GM12892 (cell line): ENCODE results near the gene CARS1.

Source experiments
- POLR2A ChIP-seq: IDR thresholded peaks from 2 replicates; pipeline ENCODE4 v1.6.1; 2011; ENCODE audit warnings: low read depth, low read length, control low read depth
- POLR2AphosphoS5 ChIP-seq: IDR thresholded peaks from 2 replicates; pipeline ENCODE4 v1.6.1; 2011; ENCODE audit warnings: low read depth, low read length, control low read depth
- TAF1 ChIP-seq: IDR thresholded peaks from 2 replicates; pipeline ENCODE4 v1.6.1; 2011; ENCODE audit warnings: low read depth, mild to moderate bottlenecking, control low read depth, low read length, borderline replicate concordance

DNA sequence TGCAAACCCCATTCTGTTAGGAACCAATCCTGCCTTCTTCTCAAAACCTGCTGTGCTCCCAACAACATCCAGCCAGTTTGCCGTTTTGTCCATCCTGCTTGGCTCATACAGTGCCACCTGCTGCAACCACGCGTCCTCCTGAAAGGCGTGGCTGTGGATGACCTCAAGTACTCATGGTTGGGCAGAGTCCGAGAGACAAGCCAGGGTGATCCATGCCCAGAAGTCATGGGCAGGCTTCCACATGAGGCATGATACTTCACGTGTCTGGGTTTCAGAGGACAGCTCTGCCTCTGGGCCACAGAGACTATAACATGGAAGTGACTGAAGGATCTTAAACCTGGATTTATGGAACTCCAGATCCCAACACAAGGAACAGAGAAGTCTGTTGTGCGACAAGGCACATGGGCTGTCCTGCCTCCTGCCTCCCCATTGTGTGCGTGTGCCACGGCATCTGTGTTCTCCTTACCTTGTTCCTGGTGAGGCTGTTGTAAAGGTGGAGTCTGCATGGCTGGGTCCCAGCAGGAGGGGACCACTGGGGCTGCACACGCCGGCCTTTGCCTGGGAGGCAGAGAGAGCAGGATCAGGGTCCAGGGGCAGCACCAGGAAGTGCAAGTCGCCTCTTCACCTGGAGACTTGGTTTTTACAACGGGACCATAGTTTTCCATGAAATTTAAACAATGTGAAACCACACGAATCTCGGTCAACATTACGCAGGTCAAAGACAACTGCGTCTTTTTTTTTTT is 15.4 kb downstream of the CARS1 start:
- TF ChIP-seq TAF1: no peak
- no peak for TF ChIP-seq POLR2A
- no peak for TF ChIP-seq POLR2AphosphoS5
